Gastrocnemius medialis (tissue), 4 donors: ENCODE data around the gene ASB15. TPM values are rescaled to one million over a fixed set of nuclear protein-coding genes. Genes with fewer than 3 reads are reported as not detected.

Experiments
- ATAC-seq, 2 donors: fragments of 150-250 bp; one replicate each; pipeline ENCODE4 v1.9.1; 2016
- DNase-seq, 2 donors: peaks; one replicate each; pipeline ENCODE4 v3.0.0-alpha.2; 2019
- H3K27ac ChIP-seq, 4 donors: fragments of 200-600 bp; sonication (generic); 1 replicate in 1 of 4; 2 replicates in 3 of 4; pipeline ENCODE4 v1.5.1; 2016 to 2018; ENCODE audit warnings: mild to moderate bottlenecking in 2 of 4, moderate library complexity in 1 of 4
- H3K27me3 ChIP-seq, 3 donors: fragments of 200-600 bp; sonication (generic) in 2 of 3; 1 replicate in 1 of 3; 2 replicates in 2 of 3; pipeline versions ENCODE4 v1.5.1 to v1.6.0; 2016 to 2019; ENCODE audit warnings: mild to moderate bottlenecking in 1 of 3, moderate library complexity in 1 of 3
- H3K36me3 ChIP-seq, 2 donors: fragments of 200-600 bp; sonication (generic) in 1 of 2; one replicate each; pipeline ENCODE4 v1.5.1; 2017 to 2018
- H3K4me1 ChIP-seq, 2 donors: fragments of 200-600 bp; sonication (generic) in 1 of 2; one replicate each; pipeline ENCODE4 v1.5.1; 2016 to 2017; ENCODE audit warnings: mild to moderate bottlenecking in 2 of 2
- H3K4me3 ChIP-seq, 4 donors: fragments of 200-600 bp; sonication (generic) in 3 of 4; 1 replicate in 1 of 4; 2 replicates in 3 of 4; pipeline ENCODE4 v1.5.1; 2016 to 2019; ENCODE audit warnings: mild to moderate bottlenecking in 2 of 4
- H3K9me3 ChIP-seq, 3 donors: fragments of 200-600 bp; sonication (generic) in 2 of 3; 1 replicate in 1 of 3; 2 replicates in 2 of 3; pipeline ENCODE4 v1.5.1; 2016 to 2019
- CTCF ChIP-seq, 5 experiments: fragments of 450-650 bp in 3 of 5; fragments of 200-600 bp in 2 of 5; sonication (generic) in 2 of 5; IDR thresholded peaks in 4 of 5; conservative IDR thresholded peaks in 1 of 5; 1 replicate in 4 of 5; 2 replicates in 1 of 5; pipeline ENCODE4 v1.5.1; 2016 to 2019; ENCODE audit warnings: antibody characterized with exemption in 5 of 5, mild to moderate bottlenecking in 3 of 5, moderate library complexity in 3 of 5
- POLR2A ChIP-seq, 2 donors: fragments of 450-650 bp; IDR thresholded peaks; one replicate each; pipeline ENCODE4 v1.6.1; 2017; ENCODE audit warnings: antibody characterized with exemption in 2 of 2, mild to moderate bottlenecking in 2 of 2, moderate library complexity in 2 of 2
- in situ Hi-C, 4 donors: fragments of 200-750 bp; cut with MboI; loops; one replicate each; pipeline versions ENCODE4 v1.15.0 to v1.8.0; 2017; ENCODE audit warnings: low sequenced_read_pairs in 4 of 4
- intact Hi-C: fragments of 100-400 bp; cut with DNase I; formaldehyde crosslinking; loops from one replicate; pipeline ENCODE4 v1.15.1; 2023; ENCODE audit warnings: low total_unique reads
- total RNA-seq, 4 donors: library from RNA; depleted of rRNA; stranded (reverse); fragments of >200 nt; gene quantifications; one replicate each; pipeline versions ENCODE4 v1.1.0 to v1.2.3, GENCODE V29; 2016

The ASB15 gene
- total RNA-seq, 4 donors from 2014 or later, result 5.3 to 26.0 (median 10.4) TPM

GRCh38 chr7:123661765-123662164 is 60.1 kb downstream of the ASB15 start:
- TF ChIP-seq CTCF (IDR thresholded peaks at IDR 0.05 in 4 of 5, conservative IDR thresholded peaks at IDR 0.05 in 1 of 5) (no peak), POLR2A (IDR thresholded peaks at IDR 0.05) (no peak)
- peak overlapping the region; percentile 88 to 96 (median 96) for H3K27ac ChIP-seq

GRCh38 chr7:123662293-123662692 is 60.7 kb downstream of the ASB15 start:
- DNase-seq, result no peak
- Histone ChIP-seq H3K36me3 (peaks cover 0 to 31% of the 10 kb centered on the region in 2 donors), H3K9me3 (no peaks in the 10 kb centered on the region), H3K27me3 (no peaks in the 10 kb centered on the region), H3K27ac (peak overlapping the region; percentile 88 to 96 (median 96)), H3K4me3 (peak overlapping the region; percentile 4 to 73 (median 54)), H3K4me1 (peaks cover 70 to 76% of the 10 kb centered on the region in 2 donors)
- intact Hi-C loops, result loop anchor here (2.0 kb wide), 1 partner anchor 17 kb away; no protein-coding TSS in a partner anchor
- in situ Hi-C loops, result no loop called here
- no peak for ATAC-seq
- no peak for TF ChIP-seq POLR2A (IDR thresholded peaks at IDR 0.05)
- TF ChIP-seq CTCF (IDR thresholded peaks at IDR 0.05 in 4 of 5, conservative IDR thresholded peaks at IDR 0.05 in 1 of 5), result no peak

More at GRCh38 chr7:123661765-123662164, 60.1 kb downstream of the ASB15 start:
- in situ Hi-C loops (no loop called here), intact Hi-C loops (loop anchor here (2.0 kb wide), 1 partner anchor 17 kb away; no protein-coding TSS in a partner anchor)
- no peak for ATAC-seq
- Histone ChIP-seq H3K4me3 (peak overlapping the region in 3 of 4 donors; percentile 37 to 73 (median 70)), H3K27me3 (no peaks in the 10 kb centered on the region), H3K9me3 (no peaks in the 10 kb centered on the region), H3K36me3 (peaks cover 0 to 31% of the 10 kb centered on the region in 2 donors), H3K4me1 (peaks cover 75 to 76% of the 10 kb centered on the region in 2 donors)
- no peak for DNase-seq

- ATAC-seq, result no peak
- Histone ChIP-seq H3K9me3 (no peaks in the 10 kb centered on the region), H3K4me1 (peaks cover 69 to 76% of the 10 kb centered on the region in 2 donors), H3K36me3 (peaks cover 0 to 31% of the 10 kb centered on the region in 2 donors), H3K27ac (peak overlapping the region; percentile 88 to 96 (median 96)), H3K4me3 (peak overlapping the region; percentile 17 to 73 (median 54)), H3K27me3 (no peaks in the 10 kb centered on the region)
- TF ChIP-seq CTCF (IDR thresholded peaks at IDR 0.05 in 4 of 5, conservative IDR thresholded peaks at IDR 0.05 in 1 of 5) (no peak), POLR2A (IDR thresholded peaks at IDR 0.05) (no peak)
- no peak for DNase-seq
- intact Hi-C loops, result loop anchor here (2.0 kb wide), 1 partner anchor 16 kb away; no protein-coding TSS in a partner anchor
- in situ Hi-C loops, result no loop called here
These were observed 61.1 kb downstream of the ASB15 start for GRCh38 chr7:123662755-123663154.

GRCh38 chr7:123663200-123663599 is 61.6 kb downstream of the ASB15 start:
- Histone ChIP-seq H3K4me1 (peaks cover 66 to 76% of the 10 kb centered on the region in 2 donors), H3K36me3 (peaks cover 0 to 31% of the 10 kb centered on the region in 2 donors), H3K27ac (peak overlapping the region; percentile 88 to 96 (median 96)), H3K4me3 (peak overlapping the region; percentile 17 to 73 (median 54)), H3K27me3 (no peaks in the 10 kb centered on the region), H3K9me3 (no peaks in the 10 kb centered on the region)
- no peak for ATAC-seq
- TF ChIP-seq CTCF (IDR thresholded peaks at IDR 0.05 in 4 of 5, conservative IDR thresholded peaks at IDR 0.05 in 1 of 5) (no peak), POLR2A (IDR thresholded peaks at IDR 0.05) (no peak)
- in situ Hi-C loops, result no loop called here
- intact Hi-C loops, result loop anchor here (2.0 kb wide), 1 partner anchor 16 kb away; no protein-coding TSS in a partner anchor
- DNase-seq, result peak in 1 of 2 donors; percentile 57
